HG02610 (cell line): ENCODE data around the gene SCAPER.
"Not testable (repeated sequence)": the region's sequence is repeated elsewhere in the genome, so short reads cannot be mapped to it uniquely, and the experiment has no call there.

Experiments used
- ATAC-seq: cut with Tn5 transposase; IDR thresholded peaks from one replicate; pipeline ENCODE4 v1.9.1; 2021; ENCODE audit warnings: mild to moderate bottlenecking, moderate library complexity; ENCODE audit not compliant: unreplicated experiment

Gene SCAPER

DNA sequence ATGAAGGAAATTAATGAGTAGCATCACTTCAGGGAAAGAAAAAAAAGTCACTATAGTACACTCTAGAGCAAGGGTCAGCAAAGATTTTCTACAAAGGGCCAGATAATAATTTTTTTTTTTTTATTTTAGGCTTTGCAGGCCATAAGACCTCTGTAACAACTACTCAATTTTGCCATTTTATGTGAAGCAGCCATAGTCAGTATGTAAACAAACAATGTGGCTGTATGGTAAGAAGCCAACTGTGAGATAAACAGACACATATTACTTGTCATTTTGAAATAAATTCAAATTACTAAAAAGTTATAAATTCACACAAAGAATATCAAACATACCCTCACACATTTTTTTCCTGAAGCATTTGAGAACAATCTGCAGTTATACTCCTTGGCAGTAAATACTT lies 40.6 kb downstream of the SCAPER start:
- ATAC-seq = no peak

DNA sequence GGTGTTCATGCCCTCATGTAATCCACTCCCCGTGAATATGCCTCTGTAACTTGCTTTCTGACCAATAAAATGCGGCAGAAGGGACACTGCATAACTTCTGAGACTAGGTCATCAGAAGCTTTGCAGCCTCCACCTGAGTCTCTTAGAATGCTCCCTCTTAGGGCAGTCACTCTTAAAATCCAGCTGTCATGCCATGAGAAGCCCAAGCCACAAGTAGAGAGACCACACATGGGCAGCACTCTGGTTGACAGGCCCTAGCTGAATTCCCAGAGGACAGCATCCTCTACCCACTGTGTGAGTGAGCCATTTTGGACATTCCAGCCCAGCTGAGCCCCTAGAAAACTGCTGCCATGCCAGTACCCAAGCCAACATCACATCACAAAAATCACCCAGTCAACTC lies 41.4 kb downstream of the SCAPER start:
- ATAC-seq = no peak

DNA sequence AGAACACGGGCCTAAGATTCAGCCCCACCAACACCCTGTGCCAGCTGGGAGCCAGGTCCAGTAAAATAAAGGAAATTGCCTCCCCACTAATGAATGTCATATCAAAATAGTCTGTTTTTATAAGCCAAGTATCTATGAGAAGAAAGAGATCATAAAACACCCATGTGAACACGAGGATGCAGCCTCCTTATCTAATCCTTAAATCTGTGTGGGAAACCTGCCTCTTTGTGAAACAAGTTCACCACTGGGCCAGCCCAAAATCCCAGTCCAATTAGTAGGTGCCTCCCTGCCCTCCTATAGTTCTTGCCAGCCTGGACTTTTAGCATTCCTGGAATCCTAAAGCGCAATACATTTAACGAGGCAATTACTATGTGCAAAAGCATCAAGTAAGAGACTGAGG lies 42.0 kb downstream of the SCAPER start:
- ATAC-seq = no peak

DNA sequence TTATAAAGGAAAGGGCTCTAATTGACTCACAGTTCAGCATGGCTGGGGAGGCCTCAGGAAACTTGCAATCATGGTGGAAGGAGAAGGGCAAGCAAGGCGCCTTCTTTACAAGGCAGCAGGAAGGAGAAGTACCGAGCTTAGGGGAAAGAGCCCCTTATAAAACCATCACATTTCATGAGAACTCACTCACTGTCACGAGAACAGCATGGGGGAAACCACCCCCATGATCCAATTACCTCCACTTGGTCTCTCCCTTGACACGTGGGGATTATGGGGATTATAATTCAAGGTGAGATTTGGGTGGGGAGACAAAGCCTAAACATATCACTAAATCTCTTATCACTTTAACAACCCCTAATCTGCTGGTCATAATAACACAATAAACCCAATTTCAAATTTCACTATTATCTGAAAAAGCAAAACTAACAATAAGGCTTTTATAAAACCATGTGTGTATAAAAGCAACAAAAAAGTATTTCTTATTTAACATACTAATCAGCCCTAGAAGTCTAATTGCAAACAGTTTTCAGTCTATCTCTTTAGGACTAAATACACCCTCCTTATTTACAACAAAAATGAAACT lies 43.2 kb downstream of the SCAPER start:
- ATAC-seq = no peak

DNA sequence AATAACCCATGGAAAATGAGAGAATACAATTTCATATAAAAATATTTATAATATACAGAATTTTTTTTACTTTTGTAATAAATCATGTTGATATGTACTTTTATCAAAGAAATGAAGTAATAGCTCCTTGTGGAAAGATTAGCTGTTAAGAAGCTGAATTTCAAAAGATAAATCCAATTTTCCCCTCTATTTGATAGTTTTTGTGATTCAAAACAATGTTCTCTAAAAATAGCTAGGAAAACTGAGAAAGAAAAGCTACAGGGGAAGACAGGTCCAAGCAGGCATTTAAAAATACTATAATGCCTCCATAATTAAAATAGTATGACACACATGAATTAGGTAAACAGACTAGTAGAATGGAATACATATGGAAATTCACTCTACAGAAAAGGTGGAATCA lies 44.9 kb downstream of the SCAPER start:
- ATAC-seq = no peak

DNA sequence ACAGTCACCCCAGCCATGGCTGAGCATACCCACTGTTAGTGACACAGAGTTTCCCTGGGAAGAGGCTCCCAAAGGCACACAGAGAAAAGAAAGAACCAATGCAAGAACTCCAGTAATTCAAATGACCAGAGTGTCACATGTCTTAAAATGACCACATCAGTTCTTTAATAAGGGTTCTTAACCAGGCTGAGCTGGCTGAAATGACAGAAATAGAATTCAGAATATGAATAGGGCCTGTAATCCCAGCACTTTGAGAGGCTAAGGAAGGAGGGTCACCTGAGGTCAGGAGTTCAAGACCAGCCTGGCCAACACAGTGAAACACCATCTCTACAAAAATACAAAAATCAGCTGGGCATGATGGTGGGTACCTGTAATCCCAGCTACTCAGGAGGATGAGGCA lies 54.8 kb downstream of the SCAPER start:
- ATAC-seq = not testable (repeated sequence)

DNA sequence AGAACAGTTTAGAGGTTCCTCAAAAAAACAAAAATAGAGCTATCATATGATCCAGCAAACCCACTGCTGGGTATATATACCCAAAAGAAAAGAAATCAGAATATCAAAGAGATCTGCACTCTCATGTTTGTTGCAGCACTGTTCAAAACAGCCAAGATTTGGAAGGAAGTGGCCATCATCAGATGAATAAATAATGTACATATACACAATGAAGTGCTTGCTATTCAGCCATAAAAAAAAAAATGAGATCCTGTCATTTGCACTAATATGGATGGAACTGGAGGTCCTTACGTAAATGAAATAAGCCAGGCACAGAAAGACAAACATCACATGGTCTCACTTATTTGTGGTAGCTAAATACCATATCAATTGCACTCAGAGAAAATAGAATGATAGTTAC lies 58.4 kb downstream of the SCAPER start:
- ATAC-seq = no peak

DNA sequence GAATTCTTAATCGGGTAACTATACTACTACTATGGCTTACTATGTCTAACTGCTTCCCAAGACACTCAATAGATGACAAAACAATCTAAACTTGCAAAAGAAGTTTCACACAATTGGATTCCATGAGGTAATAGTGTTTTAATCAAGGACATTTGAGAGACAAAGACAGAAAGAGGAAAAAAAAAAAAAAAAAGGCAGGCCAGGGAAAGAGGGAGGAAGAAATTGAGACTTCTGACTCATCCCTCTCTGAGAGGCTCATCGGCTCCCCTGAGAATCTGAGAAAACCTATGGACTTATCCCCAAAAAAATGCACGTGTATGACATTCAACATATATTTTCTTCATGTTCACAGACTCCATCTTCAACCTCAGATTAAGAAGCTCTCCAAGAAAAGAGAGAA lies 61.0 kb downstream of the SCAPER start:
- ATAC-seq = no peak

DNA sequence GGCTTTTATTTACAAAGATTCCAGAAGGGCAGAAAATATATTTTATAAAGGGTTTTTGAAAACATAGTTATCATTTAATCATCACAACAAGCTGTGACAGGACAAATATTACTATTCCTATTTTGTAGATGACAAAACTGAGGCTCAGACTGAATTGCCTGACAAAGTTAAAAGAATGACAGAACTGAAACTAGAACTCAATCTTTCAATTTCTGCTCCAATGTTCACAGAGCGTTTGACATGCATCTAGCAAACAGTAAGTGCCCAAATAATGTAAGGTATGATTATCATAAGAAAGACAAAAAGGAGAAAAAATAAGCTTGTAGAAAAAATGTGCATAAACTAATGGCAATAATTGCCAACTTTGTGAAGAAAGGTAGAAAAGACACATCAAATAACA lies 61.9 kb downstream of the SCAPER start:
- ATAC-seq = no peak

DNA sequence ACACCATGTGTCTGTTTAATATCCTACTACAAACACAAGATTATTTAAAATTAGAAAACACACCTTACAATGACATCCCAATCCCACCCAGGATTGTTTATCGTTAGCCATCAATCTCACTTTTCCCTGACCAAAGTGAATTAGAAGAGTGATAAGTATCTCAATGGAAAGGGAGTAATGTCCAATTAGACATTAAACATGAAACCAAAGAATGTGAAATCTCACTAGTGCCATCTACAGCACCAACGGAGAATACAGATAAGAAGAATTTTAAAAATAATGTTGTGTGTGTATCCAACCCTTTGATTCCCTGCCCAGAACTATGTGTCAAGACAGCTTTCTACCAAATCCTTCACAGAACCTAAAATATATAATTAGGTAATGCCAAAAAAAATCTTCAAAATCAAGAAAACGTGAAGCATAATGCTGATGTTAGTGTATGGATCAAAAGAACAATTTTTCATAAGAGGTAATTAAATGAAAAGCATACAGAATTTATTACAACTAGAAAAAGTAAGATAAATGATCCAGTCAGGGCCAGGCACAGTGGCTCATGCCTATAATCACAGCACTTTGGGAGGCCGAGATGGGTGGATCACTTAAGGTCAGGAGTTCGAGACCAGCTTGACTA lies 64.2 kb downstream of the SCAPER start:
- ATAC-seq = no peak

DNA sequence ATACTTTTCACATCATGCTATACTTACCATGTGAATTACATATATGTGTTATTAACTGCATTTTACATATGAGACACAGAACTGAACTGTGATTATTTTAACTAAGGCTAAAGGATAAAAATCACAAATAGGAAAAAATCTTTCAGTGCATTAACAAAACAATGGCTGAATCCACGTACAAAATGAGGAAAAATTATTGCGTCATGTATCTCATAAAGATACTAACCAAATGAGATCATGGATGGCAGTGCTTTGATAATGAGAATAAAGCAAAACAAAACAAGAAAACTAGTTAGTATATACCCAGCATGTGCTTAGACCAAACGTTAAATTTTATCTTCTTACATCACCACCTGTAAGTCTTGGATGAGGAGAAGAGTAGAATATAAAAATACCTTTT lies 66.0 kb downstream of the SCAPER start:
- no peak for ATAC-seq

DNA sequence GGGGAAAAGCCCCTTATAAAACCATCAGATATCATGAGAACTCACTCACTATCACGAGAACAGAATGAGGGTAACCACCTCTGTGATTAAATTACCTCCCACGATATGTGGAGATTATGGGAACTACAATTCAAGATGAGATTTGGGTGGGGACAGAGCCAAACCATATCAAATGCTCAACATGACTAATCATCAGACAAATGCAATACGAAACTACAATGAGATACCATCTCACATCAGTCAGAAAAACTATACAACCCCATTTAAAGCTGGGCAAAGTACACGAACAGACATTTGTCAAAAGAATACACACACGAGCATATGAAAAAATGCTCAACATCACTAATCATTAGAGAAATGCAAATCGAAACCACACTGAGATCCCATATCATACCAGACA lies 67.7 kb downstream of the SCAPER start:
- ATAC-seq = no peak

DNA sequence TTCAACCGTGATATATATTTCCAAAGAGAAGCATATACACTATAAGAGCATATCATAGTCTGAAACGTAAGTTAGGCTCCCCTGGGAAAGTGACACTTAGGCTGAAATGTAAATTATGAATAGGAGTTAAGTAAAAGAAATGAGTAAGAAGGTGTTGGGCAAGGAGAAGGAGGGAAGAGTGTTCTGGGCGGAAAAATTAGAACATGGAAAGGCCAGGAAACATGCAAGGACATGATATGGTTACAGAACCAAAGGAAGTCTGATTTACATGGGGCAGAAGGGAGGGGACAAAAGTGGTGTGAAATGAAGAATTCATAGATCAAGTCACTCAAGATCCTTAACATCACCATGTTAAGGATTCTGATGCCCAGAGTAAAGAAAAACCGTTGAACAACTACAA lies 75.2 kb downstream of the SCAPER start:
- ATAC-seq = no peak

DNA sequence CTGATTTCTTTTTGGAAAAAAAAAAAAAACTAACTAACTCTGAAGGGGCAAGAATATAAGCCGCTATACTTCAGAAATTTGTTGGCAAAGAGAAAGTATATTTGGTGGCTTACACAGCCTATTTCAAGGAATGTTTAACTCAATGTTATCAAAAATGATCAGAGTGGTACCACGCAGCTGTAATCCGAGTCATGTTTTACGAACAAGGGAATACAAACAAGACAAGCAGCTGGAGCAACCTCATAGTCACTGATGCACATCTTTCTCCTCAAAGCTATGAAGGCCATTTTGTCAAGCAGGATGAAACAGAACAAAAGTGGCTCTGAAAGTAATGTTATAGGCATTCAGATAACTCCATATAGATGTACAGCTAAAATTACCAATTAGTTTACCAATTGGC lies 81.2 kb downstream of the SCAPER start:
- no peak for ATAC-seq

DNA sequence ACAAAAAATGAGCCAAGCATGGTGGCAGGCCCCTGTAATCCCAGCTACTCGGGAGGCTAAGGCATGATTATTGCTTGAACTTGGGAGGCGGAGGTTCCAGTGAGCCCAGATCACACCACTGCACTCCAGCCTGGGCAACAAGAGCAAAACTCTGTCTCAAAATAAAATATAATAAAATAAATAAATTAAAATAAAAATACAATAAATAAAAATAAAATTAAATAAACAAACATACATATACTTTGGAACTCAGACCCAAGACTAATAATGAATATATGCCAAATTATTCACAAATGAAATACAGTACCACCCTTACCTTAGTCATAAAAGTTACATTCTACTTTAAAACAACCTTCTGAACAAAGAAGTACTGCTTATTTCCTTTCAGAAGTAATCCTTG lies 81.8 kb downstream of the SCAPER start:
- no peak for ATAC-seq

DNA sequence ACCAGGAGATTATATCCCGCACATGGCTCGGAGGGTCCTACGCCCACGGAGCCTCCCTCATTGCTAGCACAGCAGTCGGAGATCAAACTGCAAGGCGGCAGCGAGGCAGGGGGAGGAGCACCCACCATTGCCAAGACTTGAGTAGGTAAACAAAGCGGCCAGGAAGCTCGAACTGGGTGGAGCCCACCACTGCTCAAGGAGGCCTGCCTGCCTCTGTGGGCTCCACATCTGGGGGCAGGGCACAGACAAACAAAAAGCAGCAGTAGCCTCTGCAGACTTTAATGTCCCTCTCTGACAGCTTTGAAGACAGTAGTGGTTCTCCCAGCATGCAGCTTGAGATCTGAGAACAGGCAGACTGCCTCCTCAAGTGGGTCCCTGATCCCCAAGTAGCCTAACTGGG lies 86.2 kb downstream of the SCAPER start:
- ATAC-seq = not testable (repeated sequence)

DNA sequence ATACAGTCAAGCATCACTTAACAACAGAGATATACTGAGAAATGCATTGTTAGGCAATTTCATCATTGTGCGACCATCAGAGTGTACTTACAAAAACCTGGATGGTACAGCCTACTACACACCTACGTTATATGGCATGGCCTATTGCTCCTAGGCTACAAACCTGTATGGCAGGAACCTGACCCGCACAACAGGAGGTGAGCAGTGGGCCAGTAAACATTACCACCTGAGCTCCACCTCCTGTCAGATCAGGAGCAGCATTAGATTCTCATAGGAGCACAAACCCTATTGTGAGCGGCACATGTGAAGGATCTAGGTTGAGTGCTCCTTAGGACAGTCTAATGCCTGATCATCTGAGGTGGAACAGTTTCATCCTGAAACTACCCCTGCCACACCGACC lies 89.7 kb downstream of the SCAPER start:
- no peak for ATAC-seq

DNA sequence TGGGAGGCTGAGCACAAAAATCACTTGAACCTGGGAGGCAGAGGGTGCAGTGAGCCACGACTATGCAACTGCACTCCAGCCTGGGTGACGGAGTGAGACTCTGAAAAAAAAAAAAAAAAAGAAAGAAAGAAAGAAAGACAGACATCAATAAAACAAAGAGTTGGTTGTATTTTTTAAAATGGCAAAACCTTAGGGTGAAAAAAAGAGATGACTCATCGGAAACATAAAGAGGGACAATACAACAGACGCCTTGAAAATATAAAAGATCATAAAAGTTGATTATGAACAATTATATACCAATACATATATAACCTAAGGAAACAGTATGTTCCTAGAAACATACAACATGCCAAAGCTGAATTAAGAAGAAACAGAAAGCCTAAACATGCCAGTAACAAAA lies 92.8 kb downstream of the SCAPER start:
- no peak for ATAC-seq

DNA sequence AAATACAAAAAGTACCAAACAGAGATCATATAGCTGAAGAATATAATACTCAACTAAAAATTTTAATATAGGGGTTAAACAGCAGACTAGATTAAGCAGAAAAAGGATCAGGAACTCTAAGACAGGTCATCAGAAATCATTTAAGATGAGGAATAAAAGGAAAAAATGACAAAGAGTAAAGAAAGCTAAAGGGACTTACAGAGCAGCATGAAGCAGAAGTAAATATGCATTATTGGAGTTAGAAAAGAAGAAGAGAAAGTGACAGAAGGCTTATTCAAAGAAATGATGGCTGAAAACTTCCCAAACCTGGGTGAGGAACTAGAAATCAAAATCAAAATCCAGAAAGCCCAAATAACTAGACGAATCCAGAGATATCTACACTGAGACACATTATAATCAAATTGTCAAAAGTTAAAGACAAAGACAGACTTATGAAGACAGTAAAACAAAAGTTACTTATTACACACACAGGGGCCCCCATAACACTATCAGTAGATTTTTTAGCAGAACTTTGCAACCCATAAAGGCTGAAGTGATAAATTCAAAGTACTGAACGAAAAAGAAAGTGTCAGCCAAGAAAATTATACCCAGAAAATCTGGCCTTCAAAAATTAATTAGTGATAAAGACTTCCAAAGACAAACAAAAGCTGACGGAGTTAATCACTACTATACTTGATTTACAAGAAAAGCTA lies 95.6 kb downstream of the SCAPER start:
- ATAC-seq = no peak

DNA sequence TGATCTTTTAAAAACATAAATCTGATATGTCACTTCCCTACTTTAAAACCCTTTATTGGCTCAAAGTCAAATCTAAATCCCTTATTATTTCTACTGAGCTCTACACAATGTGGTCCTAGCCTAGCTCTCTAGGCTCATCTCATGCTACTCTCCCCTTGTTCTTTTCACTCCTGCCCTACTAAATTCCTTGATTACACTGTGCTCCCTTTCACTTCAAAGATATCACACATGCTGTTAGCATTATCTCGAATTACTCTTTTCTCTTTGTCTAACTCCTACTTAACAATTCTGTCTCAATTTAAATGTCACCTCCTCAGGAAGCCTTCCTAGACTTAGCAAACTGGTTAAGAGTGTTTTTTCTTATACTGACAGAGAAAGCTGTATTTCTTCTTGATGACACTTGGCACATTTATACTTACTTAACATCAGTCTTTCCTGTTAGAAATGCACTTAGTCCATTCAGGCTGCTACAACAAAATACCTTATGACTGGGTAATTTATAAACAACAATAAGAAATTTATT lies 102.0 kb downstream of the SCAPER start:
- ATAC-seq = no peak

DNA sequence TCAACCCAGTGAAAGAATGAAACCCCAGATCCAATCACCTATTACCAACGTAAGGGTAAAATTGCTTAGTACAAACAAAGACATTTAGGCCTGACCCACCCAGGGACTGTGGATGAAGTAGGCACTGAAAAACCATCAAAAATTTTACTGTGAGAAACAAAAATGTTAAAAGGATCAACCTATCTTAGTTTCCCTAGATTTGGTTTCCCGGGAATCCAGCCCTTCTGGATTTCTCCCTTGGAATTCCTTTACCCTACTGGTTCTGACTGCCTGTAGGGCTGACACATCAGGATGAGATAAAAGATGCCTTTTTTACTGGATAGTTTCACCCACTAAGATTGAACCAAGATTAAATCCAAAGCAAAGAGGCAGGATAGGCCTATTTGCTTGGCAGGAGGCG lies 102.7 kb downstream of the SCAPER start:
- ATAC-seq = no peak

DNA sequence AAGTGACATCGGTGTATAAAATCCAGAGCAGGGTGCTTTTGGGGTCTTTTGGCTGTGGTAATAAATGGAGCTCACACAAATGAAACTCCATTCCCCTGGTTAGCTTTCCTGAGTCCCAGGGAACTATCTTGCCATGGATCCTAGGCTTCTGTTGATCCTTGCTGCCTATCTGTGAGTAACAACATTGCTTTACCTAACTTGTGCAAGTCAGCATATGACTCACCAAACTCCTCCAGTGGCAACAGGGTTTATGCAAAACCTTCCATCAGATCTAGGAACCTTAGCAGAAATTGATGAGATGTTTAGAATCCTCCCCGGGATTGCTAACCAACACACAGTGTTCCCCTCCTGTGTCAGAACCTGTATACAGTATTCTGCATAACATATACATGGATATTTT lies 105.4 kb downstream of the SCAPER start:
- no peak for ATAC-seq
